H9 (cell line): Measurements from ENCODE around the gene MAPRE3. TPM values are rescaled to one million over a fixed set of nuclear protein-coding genes. Genes with fewer than 3 reads are reported as not detected.

Source experiments
- DNase-seq: peaks from one replicate; pipeline ENCODE4 v3.0.0-alpha.2; 2017
- H2AFZ ChIP-seq: one replicate; pipeline ENCODE4 v1.6.1; 2013; ENCODE audit warnings: mild to moderate bottlenecking, low read length, control low read depth, moderate library complexity
- H2AK5ac ChIP-seq: 2 replicates; pipeline ENCODE4 v1.6.1; 2013; ENCODE audit warnings: low read length, control low read depth, mixed read lengths; ENCODE audit not compliant: insufficient read length
- H2BK120ac ChIP-seq: one replicate; pipeline ENCODE4 v1.6.1; 2013; ENCODE audit warnings: low read depth, mild to moderate bottlenecking, low read length, control low read depth, inconsistent platforms; ENCODE audit not compliant: poor library complexity, severe bottlenecking
- H2BK12ac ChIP-seq: 2 replicates; pipeline ENCODE4 v1.6.1; 2013; ENCODE audit warnings: low read length, control low read depth, mixed read lengths, low read depth; ENCODE audit not compliant: insufficient read length
- H2BK15ac ChIP-seq: 2 replicates; pipeline ENCODE4 v1.6.1; 2013; ENCODE audit warnings: low read depth, low read length, control low read depth
- H2BK20ac ChIP-seq: one replicate; pipeline ENCODE4 v1.6.1; 2013; ENCODE audit warnings: low read depth, mild to moderate bottlenecking, low read length, control low read depth, inconsistent platforms; ENCODE audit not compliant: poor library complexity, severe bottlenecking
- H2BK5ac ChIP-seq: 2 replicates; pipeline ENCODE4 v1.6.1; 2013; ENCODE audit warnings: low read length, control low read depth, mixed read lengths; ENCODE audit not compliant: insufficient read length
- H3K14ac ChIP-seq: 2 replicates; pipeline ENCODE4 v1.6.1; 2013; ENCODE audit warnings: low read length, control low read depth; ENCODE audit not compliant: insufficient read depth
- H3K18ac ChIP-seq: 2 replicates; pipeline ENCODE4 v1.6.1; 2013; ENCODE audit warnings: low read depth, mild to moderate bottlenecking, mixed read lengths, low read length, control low read depth; ENCODE audit not compliant: insufficient read length
- H3K23ac ChIP-seq: 2 replicates; pipeline ENCODE4 v1.6.1; 2013; ENCODE audit warnings: low read length, control low read depth, mixed read lengths, low read depth; ENCODE audit not compliant: insufficient read length
- H3K23me2 ChIP-seq: 2 replicates; pipeline ENCODE4 v1.6.1; 2013; ENCODE audit warnings: low read depth, mild to moderate bottlenecking, mixed read lengths, low read length, control low read depth; ENCODE audit not compliant: insufficient read length, poor library complexity, severe bottlenecking
- H3K27ac ChIP-seq: 2 replicates; pipeline ENCODE4 v1.5.1; 2013; ENCODE audit warnings: low read length, control low read depth, mixed read lengths, low read depth; ENCODE audit not compliant: insufficient read length
- H3K27me3 ChIP-seq: 2 replicates; pipeline ENCODE4 v1.6.1; 2013; ENCODE audit warnings: low read length, control low read depth, inconsistent platforms; ENCODE audit not compliant: insufficient read depth
- H3K4ac ChIP-seq: 2 replicates; pipeline ENCODE4 v1.6.1; 2013; ENCODE audit warnings: low read depth, mild to moderate bottlenecking, control low read depth, inconsistent platforms, low read length, moderate library complexity
- H3K4me1 ChIP-seq: 2 replicates; pipeline ENCODE4 v1.6.1; 2013; ENCODE audit warnings: low read length, control low read depth, inconsistent platforms; ENCODE audit not compliant: insufficient read depth
- H3K4me2 ChIP-seq: 2 replicates; pipeline ENCODE4 v1.6.1; 2013; ENCODE audit warnings: low read length, control low read depth, mixed read lengths; ENCODE audit not compliant: insufficient read length, insufficient read depth
- H3K56ac ChIP-seq: 2 replicates; pipeline ENCODE4 v1.6.1; 2013; ENCODE audit warnings: low read depth, mild to moderate bottlenecking, mixed read lengths, low read length, control low read depth; ENCODE audit not compliant: insufficient read length
- H3K79me1 ChIP-seq: 2 replicates; pipeline ENCODE4 v1.6.1; 2013; ENCODE audit warnings: low read depth, mild to moderate bottlenecking, moderate library complexity, low read length, control low read depth, inconsistent platforms; ENCODE audit not compliant: insufficient read depth, poor library complexity, severe bottlenecking
- H3K79me2 ChIP-seq: 2 replicates; pipeline ENCODE4 v1.6.1; 2013; ENCODE audit warnings: low read length, control low read depth, inconsistent platforms; ENCODE audit not compliant: insufficient read depth
- H3K9ac ChIP-seq: 2 replicates; pipeline ENCODE4 v1.6.1; 2013; ENCODE audit warnings: low read length, control low read depth, mixed read lengths; ENCODE audit not compliant: insufficient read length; ENCODE audit errors: extremely low read depth
- H3K9me3 ChIP-seq: one replicate; pipeline ENCODE4 v1.6.1; 2013; ENCODE audit warnings: low read depth, low read length, inconsistent platforms; ENCODE audit not compliant: control insufficient read depth
- H3T11ph ChIP-seq: one replicate; pipeline ENCODE4 v1.6.1; 2013; ENCODE audit warnings: mild to moderate bottlenecking, low read length, control low read depth, inconsistent platforms
- H4K20me1 ChIP-seq: one replicate; pipeline ENCODE4 v1.6.1; 2013; ENCODE audit not compliant: control insufficient read depth, insufficient read length, insufficient read depth
- H4K5ac ChIP-seq: 2 replicates; pipeline ENCODE4 v1.6.1; 2013; ENCODE audit warnings: low read depth, mild to moderate bottlenecking, mixed read lengths, low read length, control low read depth; ENCODE audit not compliant: insufficient read length
- H4K8ac ChIP-seq: replicated peaks from 2 replicates; pipeline ENCODE4 v1.6.1; 2013; ENCODE audit warnings: low read length, control low read depth, mixed read lengths, low read depth; ENCODE audit not compliant: insufficient read length
- H4K91ac ChIP-seq: 2 replicates; pipeline ENCODE4 v1.6.1; 2013; ENCODE audit warnings: low read depth, mild to moderate bottlenecking, moderate library complexity, mixed read lengths, low read length, control low read depth; ENCODE audit not compliant: insufficient read length
- H3K27ac Mint-ChIP-seq, 3 experiments: 2 replicates in 2 of 3; 3 replicates in 1 of 3; pipeline ENCODE4 v1.8.0; 2020 to 2021; ENCODE audit warnings: mixed read lengths in 3 of 3, mild to moderate bottlenecking in 1 of 3, moderate library complexity in 1 of 3
- H3K27me3 Mint-ChIP-seq: 2 replicates; pipeline ENCODE4 v1.8.0; 2021; ENCODE audit warnings: low read depth, mild to moderate bottlenecking, moderate library complexity, mixed read lengths
- H3K36me3 Mint-ChIP-seq, 3 experiments: 2 replicates in 2 of 3; 3 replicates in 1 of 3; pipeline ENCODE4 v1.8.0; 2020 to 2021; ENCODE audit warnings: low read depth in 3 of 3, mixed read lengths in 3 of 3; ENCODE audit not compliant: insufficient read depth in 1 of 3
- H3K4me1 Mint-ChIP-seq, 2 experiments: 2 replicates each; pipeline ENCODE4 v1.8.0; 2020; ENCODE audit warnings: mixed read lengths in 2 of 2
- H3K4me3 Mint-ChIP-seq, 2 experiments: 2 replicates in 1 of 2; 3 replicates in 1 of 2; pipeline ENCODE4 v1.8.0; 2020 to 2021; ENCODE audit warnings: mild to moderate bottlenecking in 2 of 2, mixed read lengths in 2 of 2, moderate library complexity in 1 of 2
- H3K9me3 Mint-ChIP-seq, 2 experiments: 2 replicates in 1 of 2; 3 replicates in 1 of 2; pipeline ENCODE4 v1.8.0; 2020; ENCODE audit warnings: mild to moderate bottlenecking in 2 of 2, mixed read lengths in 2 of 2, moderate library complexity in 1 of 2
- CTCF ChIP-seq: fragments of 200-600 bp; sonication (generic); conservative IDR thresholded peaks from 3 replicates; pipeline ENCODE4 v1.8.0; 2021; ENCODE audit warnings: antibody characterized with exemption, mild to moderate bottlenecking
- WGBS: extraction: QIAGEN DNeasy Blood & Tissue Kit; methylation state at CpG from one replicate; pipeline ENCODE4 v1.1.7; 2013; ENCODE audit warnings: missing lambda C conversion rate, low lambda C conversion rate, mixed read lengths; ENCODE audit not compliant: insufficient read length; ENCODE audit errors: extremely low coverage; 5-methylcytosine and 5-hydroxymethylcytosine counted together
- total RNA-seq: library from RNA; stranded (reverse); gene quantifications from 2 replicates; pipeline ENCODE4 v1.2.1, GENCODE V29; 2021

Gene MAPRE3
- total RNA-seq, 1 experiment from 2014 or later: 2.0 TPM

DNA sequence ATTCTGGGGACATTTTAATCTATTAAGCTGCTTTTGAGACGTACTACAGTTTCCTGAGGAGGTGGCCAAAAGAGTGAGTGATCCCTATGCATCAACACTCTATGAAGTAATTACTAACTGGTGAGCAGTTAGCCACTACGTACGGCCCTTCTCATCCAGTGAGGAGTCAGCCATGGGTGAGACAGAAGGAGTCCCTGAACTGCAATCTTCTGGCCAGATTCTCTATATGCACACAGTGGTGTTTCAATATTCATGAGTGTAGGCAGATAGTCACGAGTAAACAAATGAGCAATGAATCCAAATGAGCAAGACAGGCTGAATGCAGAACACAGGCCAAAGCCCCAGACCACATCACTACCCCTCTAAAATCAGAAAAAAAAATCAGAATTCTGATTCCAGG is 32.6 kb downstream of the MAPRE3 start:
- Histone ChIP-seq H3K27ac (no peak overlapping the region), H3K4me2 (no peak overlapping the region), H2BK120ac (no peak overlapping the region), H3K23me2 (no peaks in the 10 kb centered on the region), H3K9me3 (no peaks in the 10 kb centered on the region), H2AK5ac (no peak overlapping the region), H2BK20ac (no peak overlapping the region), H2AFZ (no peak overlapping the region), H3K14ac (no peak overlapping the region), H4K20me1 (peaks cover 2% of the 10 kb centered on the region), H3K79me2 (no peaks in the 10 kb centered on the region), H3K9ac (no peak overlapping the region), H3K18ac (no peak overlapping the region), H4K8ac (no peak overlapping the region), H3T11ph (no peak overlapping the region), H3K4me1 (no peaks in the 10 kb centered on the region), H3K79me1 (no peaks in the 10 kb centered on the region), H3K56ac (no peak overlapping the region), H2BK5ac (no peak overlapping the region), H2BK12ac (no peak overlapping the region), H3K23ac (no peak overlapping the region), H3K27me3 (no peaks in the 10 kb centered on the region), H4K5ac (no peak overlapping the region), H4K91ac (no peak overlapping the region), H2BK15ac (no peak overlapping the region), H3K4ac (no peak overlapping the region)
- no peaks in the 10 kb centered on the region; a peak in 1 of 7 replicates for H3K36me3 Mint-ChIP-seq
- no peak for DNase-seq
- H3K4me3 Mint-ChIP-seq: no peak overlapping the region
- no CpG with 5 or more reads among the region's 4 CpGs for WGBS
- H3K9me3 Mint-ChIP-seq: no peaks in the 10 kb centered on the region; a peak in 1 of 5 replicates
- H3K4me1 Mint-ChIP-seq: peaks cover 4% of the 10 kb centered on the region in 2 experiments; a peak in 3 of 4 replicates
- no peak overlapping the region for H3K27ac Mint-ChIP-seq
- peaks cover 6% of the 10 kb centered on the region for H3K27me3 Mint-ChIP-seq
- TF ChIP-seq CTCF: no peak
